A673 (cell line): ENCODE data around the gene SPTBN4. TPM values are rescaled to one million over a fixed set of nuclear protein-coding genes. Genes with fewer than 3 reads are reported as not detected.

Experiments
- BruUV-seq: library from RNA; stranded (reverse); fragments of 400-500 nt; replicated peaks from 2 replicates; lab custom pipeline; 2021; lab: Mats Ljungman, UMichigan
- CTCF ChIA-PET: fragments of 300-600 bp; sonication (Branson Sonifier 250); formaldehyde crosslinking; loops from one replicate; lab custom pipeline; 2022; ENCODE audit warnings: antibody characterized with exemption; lab: Charles Lee
- POLR2A ChIA-PET: fragments of 300-600 bp; sonication (Branson Sonifier 250); formaldehyde crosslinking; loops from one replicate; lab custom pipeline; 2022; ENCODE audit warnings: antibody characterized with exemption; ENCODE audit not compliant: low non-redundant PET; lab: Charles Lee
- DNase-seq: peaks from one replicate; pipeline ENCODE4 v3.0.0-alpha.2; 2015; ENCODE audit warnings: low spot score
- H3K27ac ChIP-seq: fragments of 200-600 bp; sonication (generic); 2 replicates; pipeline ENCODE4 v1.5.1; 2016; ENCODE audit warnings: mixed run types, low read depth, mild to moderate bottlenecking, mixed read lengths, antibody characterized with exemption, low read length; ENCODE audit not compliant: poor library complexity, severe bottlenecking
- H3K27me3 ChIP-seq: fragments of 200-600 bp; sonication (generic); replicated peaks from 2 replicates; pipeline ENCODE4 v1.6.1; 2017; ENCODE audit warnings: mixed run types, low read depth, mild to moderate bottlenecking, mixed read lengths, antibody characterized with exemption, low read length; ENCODE audit not compliant: insufficient read depth, poor library complexity
- H3K36me3 ChIP-seq: fragments of 200-600 bp; sonication (generic); 2 replicates; pipeline ENCODE4 v1.6.1; 2016; ENCODE audit warnings: mixed run types, mild to moderate bottlenecking, mixed read lengths, antibody characterized with exemption, low read length; ENCODE audit not compliant: insufficient read depth, poor library complexity, severe bottlenecking
- H3K4me1 ChIP-seq: fragments of 200-600 bp; sonication (generic); 2 replicates; pipeline ENCODE4 v1.6.1; 2017; ENCODE audit warnings: mixed run types, mild to moderate bottlenecking, mixed read lengths, antibody characterized with exemption, low read length; ENCODE audit not compliant: insufficient read depth, poor library complexity, severe bottlenecking
- H3K4me3 ChIP-seq: fragments of 200-600 bp; sonication (generic); 2 replicates; pipeline ENCODE4 v1.5.1; 2016; ENCODE audit warnings: low read depth, mixed run types, mild to moderate bottlenecking, mixed read lengths, low read length; ENCODE audit not compliant: poor library complexity, severe bottlenecking
- H3K9me3 ChIP-seq: fragments of 200-600 bp; sonication (generic); 2 replicates; pipeline ENCODE4 v1.6.1; 2016; ENCODE audit warnings: mixed run types, low read depth, mild to moderate bottlenecking, mixed read lengths, antibody characterized with exemption, low read length; ENCODE audit not compliant: poor library complexity, severe bottlenecking
- EZH2 ChIP-seq: fragments of 200-600 bp; sonication (generic); IDR thresholded peaks from 2 replicates; pipeline ENCODE4 v1.6.1; 2017; ENCODE audit warnings: borderline replicate concordance, low read depth, mild to moderate bottlenecking, mixed read lengths, antibody characterized with exemption, low read length; ENCODE audit not compliant: poor library complexity, severe bottlenecking
- intact Hi-C: fragments of 100-400 bp; cut with micrococcal nuclease; formaldehyde crosslinking; loops from one replicate; pipeline ENCODE4 v1.10.0; 2022; ENCODE audit not compliant: unreplicated experiment
- total RNA-seq: library from RNA; stranded (reverse); gene quantifications from 2 replicates; pipeline ENCODE4 v1.2.3, GENCODE V29; 2021
- TF ChIP-seq, protein P1 (sequence below): fragments of 300-800, 200-600 bp; sonication (generic); conservative IDR thresholded peaks from 2 replicates; pipeline ENCODE4 v1.5.1; 2017; ENCODE audit warnings: low read depth, mild to moderate bottlenecking, antibody characterized with exemption, low read length, moderate library complexity, mixed read lengths

Gene SPTBN4
- total RNA-seq, 1 experiment from 2014 or later = 0.43 TPM

DNA sequence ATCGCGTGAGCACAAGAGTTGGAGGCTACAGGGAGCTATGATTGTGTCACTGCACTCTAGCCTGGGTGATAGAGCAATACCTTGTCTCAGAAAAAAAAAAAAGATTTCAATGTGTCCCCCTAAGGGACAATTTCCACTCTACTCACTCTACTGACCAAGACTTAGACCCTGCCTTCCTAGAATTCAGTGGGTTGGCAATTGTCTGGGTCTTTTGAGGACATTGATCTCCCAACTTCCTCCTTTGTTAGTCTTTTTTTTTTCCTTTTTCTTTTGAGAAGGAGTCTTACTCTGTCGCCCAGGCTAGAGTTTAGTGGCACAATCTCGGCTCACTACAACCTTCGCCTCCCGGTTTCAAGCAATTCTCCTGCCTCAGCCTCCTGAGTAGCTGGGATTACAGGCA lies 2.2 kb downstream of the SPTBN4 start:
- no peak overlapping the region for H3K4me3 ChIP-seq
- no peak overlapping the region for H3K27ac ChIP-seq
- no TSS peak for BruUV-seq
- intact Hi-C loops = loop anchor here (10.0 kb wide), 1 partner anchor 126 kb away; no protein-coding TSS in a partner anchor
- no peaks in the 10 kb centered on the region for H3K36me3 ChIP-seq
- no peaks in the 10 kb centered on the region for H3K27me3 ChIP-seq
- ChIA-PET POLR2A (interaction anchor here (0.7 kb wide), 1 partner anchor 324 kb away, joined by 4 read pairs; no protein-coding TSS in a partner anchor), CTCF (no interaction called here)
- peaks cover 19% of the 10 kb centered on the region for H3K4me1 ChIP-seq
- TF ChIP-seq EZH2 = no peak
- TF ChIP-seq, protein P1, sequence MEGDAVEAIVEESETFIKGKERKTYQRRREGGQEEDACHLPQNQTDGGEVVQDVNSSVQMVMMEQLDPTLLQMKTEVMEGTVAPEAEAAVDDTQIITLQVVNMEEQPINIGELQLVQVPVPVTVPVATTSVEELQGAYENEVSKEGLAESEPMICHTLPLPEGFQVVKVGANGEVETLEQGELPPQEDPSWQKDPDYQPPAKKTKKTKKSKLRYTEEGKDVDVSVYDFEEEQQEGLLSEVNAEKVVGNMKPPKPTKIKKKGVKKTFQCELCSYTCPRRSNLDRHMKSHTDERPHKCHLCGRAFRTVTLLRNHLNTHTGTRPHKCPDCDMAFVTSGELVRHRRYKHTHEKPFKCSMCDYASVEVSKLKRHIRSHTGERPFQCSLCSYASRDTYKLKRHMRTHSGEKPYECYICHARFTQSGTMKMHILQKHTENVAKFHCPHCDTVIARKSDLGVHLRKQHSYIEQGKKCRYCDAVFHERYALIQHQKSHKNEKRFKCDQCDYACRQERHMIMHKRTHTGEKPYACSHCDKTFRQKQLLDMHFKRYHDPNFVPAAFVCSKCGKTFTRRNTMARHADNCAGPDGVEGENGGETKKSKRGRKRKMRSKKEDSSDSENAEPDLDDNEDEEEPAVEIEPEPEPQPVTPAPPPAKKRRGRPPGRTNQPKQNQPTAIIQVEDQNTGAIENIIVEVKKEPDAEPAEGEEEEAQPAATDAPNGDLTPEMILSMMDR = no peak
- DNase-seq = no peak
- H3K9me3 ChIP-seq = no peaks in the 10 kb centered on the region

DNA sequence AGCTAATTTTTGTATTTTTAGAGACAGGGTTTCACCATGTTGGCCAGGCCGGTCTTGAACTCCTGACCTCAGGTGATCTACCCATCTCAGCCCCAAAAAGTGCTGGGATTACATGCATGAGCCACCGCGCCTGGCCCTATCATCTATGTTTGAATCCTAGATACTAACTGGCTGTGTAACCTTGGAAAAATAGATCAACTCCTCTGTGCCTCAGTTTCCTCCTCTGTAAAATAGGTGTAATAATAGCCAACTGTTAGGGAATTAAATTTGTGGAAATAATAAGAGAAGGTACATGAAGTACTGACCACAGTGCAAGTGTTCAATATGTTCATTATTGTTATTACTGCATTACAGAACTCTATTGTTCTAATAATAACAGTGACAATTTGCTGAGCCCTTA lies 4.3 kb downstream of the SPTBN4 start:
- Histone ChIP-seq H3K27me3 (no peaks in the 10 kb centered on the region), H3K4me1 (peaks cover 6% of the 10 kb centered on the region), H3K27ac (no peak overlapping the region), H3K36me3 (no peaks in the 10 kb centered on the region), H3K4me3 (no peak overlapping the region), H3K9me3 (no peaks in the 10 kb centered on the region)
- no peak for TF ChIP-seq EZH2
- TF ChIP-seq, protein P1 = no peak
- ChIA-PET CTCF (no interaction called here), POLR2A (no interaction called here)
- BruUV-seq = no TSS peak
- intact Hi-C loops = no loop called here
- no peak for DNase-seq

DNA sequence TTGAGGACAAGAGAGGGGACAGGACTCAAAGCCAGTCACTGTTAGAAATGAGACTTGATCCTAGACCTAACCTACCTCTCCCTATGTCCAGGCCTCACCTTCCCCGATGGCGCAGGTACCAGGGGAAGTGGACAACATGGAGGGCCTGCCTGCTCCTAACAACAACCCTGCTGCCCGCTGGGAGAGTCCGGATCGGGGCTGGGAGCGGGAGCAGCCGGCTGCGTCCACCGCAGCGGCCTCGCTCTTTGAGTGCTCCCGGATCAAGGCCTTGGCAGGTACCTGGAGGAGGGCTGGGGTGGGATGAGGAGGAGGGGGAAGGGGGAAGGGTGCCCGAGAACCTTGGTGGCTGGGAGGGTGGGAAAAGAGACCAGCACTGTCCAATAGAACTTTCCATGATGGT lies 5.7 kb downstream of the SPTBN4 start:
- no peak for DNase-seq
- H3K27me3 ChIP-seq = no peaks in the 10 kb centered on the region
- ChIA-PET CTCF (no interaction called here), POLR2A (no interaction called here)
- intact Hi-C loops = no loop called here
- H3K36me3 ChIP-seq = no peaks in the 10 kb centered on the region
- H3K4me1 ChIP-seq = no peaks in the 10 kb centered on the region
- H3K27ac ChIP-seq = no peak overlapping the region
- no peaks in the 10 kb centered on the region for H3K9me3 ChIP-seq
- no peak overlapping the region for H3K4me3 ChIP-seq
- TF ChIP-seq, protein P1 = no peak
- TF ChIP-seq EZH2 = no peak
- BruUV-seq = no TSS peak
